PC-3 (cell line): ENCODE results near the gene USP14. TPM values are rescaled to one million over a fixed set of nuclear protein-coding genes. Genes with fewer than 3 reads are reported as not detected.
A peak's percentile ranks its signal among the peaks of the same experiment; 100 is the strongest.

Source experiments
- ATAC-seq: fragments of 200-7000 bp; cut with Tn5 transposase; 2 replicates; pipeline ENCODE4 v1.9.1; 2020; ENCODE audit warnings: mild to moderate bottlenecking, moderate library complexity
- BruUV-seq: library from RNA; stranded (reverse); fragments of 400-500 nt; replicated peaks from 2 replicates; lab custom pipeline; 2021; lab: Mats Ljungman, UMichigan
- CTCF ChIA-PET: fragments of 300-600 bp; sonication (Branson Sonifier 250); formaldehyde crosslinking; loops from one replicate; lab custom pipeline; 2022; ENCODE audit warnings: antibody characterized with exemption; lab: Charles Lee
- POLR2A ChIA-PET: fragments of 300-600 bp; sonication (Branson Sonifier 250); formaldehyde crosslinking; loops from one replicate; lab custom pipeline; 2022; ENCODE audit warnings: antibody characterized with exemption; ENCODE audit not compliant: unreplicated experiment; lab: Charles Lee
- DNase-seq: peaks from one replicate; pipeline ENCODE4 v3.0.0-alpha.2; 2015
- H2AFZ ChIP-seq: fragments of 300-600 bp; sonication (generic); 2 replicates; pipeline ENCODE4 v1.6.0; 2016; ENCODE audit warnings: antibody characterized with exemption, low read length
- H3F3A ChIP-seq: fragments of 300-600 bp; sonication (generic); one replicate; pipeline ENCODE4 v1.6.0; 2017; ENCODE audit warnings: antibody characterized with exemption, low read length, control low read depth, mild to moderate bottlenecking; ENCODE audit not compliant: unreplicated experiment
- H3K27ac ChIP-seq: fragments of 300-600 bp; sonication (generic); 2 replicates; pipeline ENCODE4 v1.5.1; 2016; ENCODE audit warnings: mild to moderate bottlenecking, low read length
- H3K27me3 ChIP-seq: fragments of 300-600 bp; sonication (generic); 2 replicates; pipeline ENCODE4 v1.6.1; 2016; ENCODE audit warnings: low read length, mixed read lengths
- H3K36me3 ChIP-seq: fragments of 300-600 bp; sonication (generic); 2 replicates; pipeline ENCODE4 v1.6.1; 2016; ENCODE audit warnings: low read depth, mixed run types, low read length, mixed read lengths
- H3K4me1 ChIP-seq: fragments of 300-600 bp; sonication (generic); 2 replicates; pipeline ENCODE4 v1.5.1; 2016; ENCODE audit warnings: low read length; ENCODE audit not compliant: insufficient read depth
- H3K4me2 ChIP-seq: fragments of 300-600 bp; sonication (generic); 2 replicates; pipeline ENCODE4 v1.6.0; 2016; ENCODE audit warnings: low read length
- H3K4me3 ChIP-seq: fragments of 300-600 bp; sonication (generic); 2 replicates; pipeline ENCODE4 v1.5.1; 2016; ENCODE audit warnings: mild to moderate bottlenecking, low read length, mixed read lengths
- H3K79me2 ChIP-seq: fragments of 300-600 bp; sonication (generic); 2 replicates; pipeline ENCODE4 v1.6.1; 2017; ENCODE audit warnings: low read length, mixed read lengths
- H3K9ac ChIP-seq: fragments of 300-600 bp; sonication (generic); 2 replicates; pipeline ENCODE4 v1.6.0; 2016; ENCODE audit warnings: mild to moderate bottlenecking, low read length
- H3K9me2 ChIP-seq: fragments of 300-600 bp; sonication (generic); replicated peaks from 2 replicates; pipeline ENCODE4 v1.6.1; 2016; ENCODE audit warnings: mixed run types, low read length, mixed read lengths
- H3K9me3 ChIP-seq: fragments of 300-600 bp; sonication (generic); 2 replicates; pipeline ENCODE4 v1.6.1; 2016; ENCODE audit warnings: low read length, mixed read lengths
- H4K20me1 ChIP-seq: fragments of 300-600 bp; sonication (generic); 2 replicates; pipeline ENCODE4 v1.6.1; 2016; ENCODE audit warnings: low read length, mixed read lengths
- CTCF ChIP-seq: fragments of 300-600 bp; sonication (generic); conservative IDR thresholded peaks from 2 replicates; pipeline ENCODE4 v1.5.1; 2017; ENCODE audit warnings: antibody characterized with exemption, low read depth, mild to moderate bottlenecking, low read length
- EZH2 ChIP-seq: fragments of 300-600 bp; sonication (generic); IDR thresholded peaks from one replicate; pipeline ENCODE4 v1.6.1; 2017; ENCODE audit warnings: antibody characterized with exemption, mild to moderate bottlenecking, low read length; ENCODE audit not compliant: unreplicated experiment
- EZH2phosphoT487 ChIP-seq: fragments of 300-600 bp; sonication (generic); IDR thresholded peaks from 2 replicates; pipeline ENCODE4 v1.6.1; 2018; ENCODE audit warnings: mild to moderate bottlenecking, antibody characterized with exemption, low read length, borderline replicate concordance
- intact Hi-C: fragments of 100-400 bp; cut with micrococcal nuclease; formaldehyde crosslinking; loops from 2 replicates; pipeline ENCODE4 v1.9.0; 2023
- total RNA-seq: library from RNA; depleted of rRNA; stranded (reverse); fragments of >200 nt; gene quantifications from 2 replicates; pipeline ENCODE4 v1.2.3, GENCODE V29; 2014

The USP14 gene
- total RNA-seq, 1 experiment from 2014 or later, result 30.7 TPM

- Histone ChIP-seq H3K79me2 (no peaks in the 10 kb centered on the region), H3K36me3 (no peaks in the 10 kb centered on the region; the same call in 1 of the 2 replicates), H2AFZ (no peak overlapping the region), H3K4me2 (no peak overlapping the region), H3K9me3 (no peaks in the 10 kb centered on the region), H4K20me1 (0 out of 2 replicates have a peak, but pooled peaks cover 2% of the 10 kb centered on the region), H3K4me3 (no peak overlapping the region), H3K9me2 (no peaks in the 10 kb centered on the region), H3K27me3 (no peaks in the 10 kb centered on the region), H3K9ac (no peak overlapping the region), H3K27ac (no peak overlapping the region), H3F3A (no peaks in the 10 kb centered on the region), H3K4me1 (no peaks in the 10 kb centered on the region)
- ATAC-seq (peak; percentile 65), DNase-seq (no peak)
- no TSS peak for BruUV-seq
- intact Hi-C loops, result no loop called here
- ChIA-PET POLR2A (interaction anchor here (0.6 kb wide), 1 partner anchor 31 kb away, joined by 4 read pairs; no protein-coding TSS in a partner anchor), CTCF (no interaction called here)
- TF ChIP-seq CTCF, result no peak
- no peak for TF ChIP-seq EZH2
- no peak for TF ChIP-seq EZH2phosphoT487
Observed at GRCh38 chr18:231563-231962, 73.2 kb downstream of the USP14 start.

- H3K36me3 ChIP-seq, result peaks cover 21% of the 10 kb centered on the region
- no peaks in the 10 kb centered on the region for H3K9me3 ChIP-seq
- no peak overlapping the region for H3K9ac ChIP-seq
- no peaks in the 10 kb centered on the region for H3F3A ChIP-seq
- TF ChIP-seq EZH2phosphoT487, result no peak
- no peak for TF ChIP-seq CTCF
- TF ChIP-seq EZH2, result no peak
- ATAC-seq (no peak), DNase-seq (no peak)
- H3K4me1 ChIP-seq, result no peaks in the 10 kb centered on the region
- intact Hi-C loops, result no loop called here
- no peaks in the 10 kb centered on the region for H3K79me2 ChIP-seq
- H3K27me3 ChIP-seq, result no peaks in the 10 kb centered on the region
- H3K4me2 ChIP-seq, result no peak overlapping the region
- H3K9me2 ChIP-seq, result no peaks in the 10 kb centered on the region
- no peaks in the 10 kb centered on the region for H4K20me1 ChIP-seq
- ChIA-PET POLR2A (no interaction called here), CTCF (no interaction called here)
- BruUV-seq, result no TSS peak
- no peak overlapping the region for H3K27ac ChIP-seq
- no peak overlapping the region for H3K4me3 ChIP-seq
- no peak overlapping the region for H2AFZ ChIP-seq
Observed at GRCh38 chr18:240175-240574, 81.8 kb downstream of the USP14 start.

- Histone ChIP-seq H3K4me1 (peaks cover under 1% of the 10 kb centered on the region), H3K9me2 (no peaks in the 10 kb centered on the region), H3K4me3 (no peak overlapping the region), H3K79me2 (no peaks in the 10 kb centered on the region), H3K27me3 (no peaks in the 10 kb centered on the region), H3K9ac (no peak overlapping the region), H3K27ac (no peak overlapping the region), H2AFZ (no peak overlapping the region), H4K20me1 (no peaks in the 10 kb centered on the region), H3K36me3 (peaks cover 56% of the 10 kb centered on the region), H3F3A (no peaks in the 10 kb centered on the region), H3K9me3 (no peaks in the 10 kb centered on the region), H3K4me2 (no peak overlapping the region)
- ATAC-seq (peak; percentile 95), DNase-seq (no peak)
- ChIA-PET POLR2A (no interaction called here), CTCF (no interaction called here)
- TF ChIP-seq EZH2 (no peak), CTCF (no peak), EZH2phosphoT487 (no peak)
- no TSS peak for BruUV-seq
- intact Hi-C loops, result no loop called here
Observed at GRCh38 chr18:245282-245847, 87.0 kb downstream of the USP14 start.
